Renal cortex interstitium (tissue), 11 donors: Measurements from ENCODE around the gene ARHGEF28. TPM values are rescaled to one million over a fixed set of nuclear protein-coding genes. Genes with fewer than 3 reads are reported as not detected.

Experiments used
- DNase-seq, 11 donors: peaks; one replicate each; pipeline ENCODE4 v3.0.0-alpha.2; 2013; ENCODE audit warnings: low read depth in 9 of 11, low spot score in 4 of 11; ENCODE audit errors: extremely low read depth in 1 of 11
- polyA plus RNA-seq, 3 donors: library from polyadenylated mRNA; unstranded; fragments of 120-200 nt; gene quantifications; one replicate each; pipeline ENCODE4 v1.2.1, GENCODE V29; 2013; ENCODE audit not compliant: insufficient read length in 3 of 3

Gene ARHGEF28
- polyA plus RNA-seq, 3 donors: 40.8 to 70.9 (median 52.7) TPM

GRCh38 chr5:73856997-73857396, 231.0 kb downstream of the ARHGEF28 start:
- DNase-seq: no peak

GRCh38 chr5:73857446-73857845, 231.4 kb downstream of the ARHGEF28 start:
- DNase-seq: no peak

- DNase-seq: no peak
These were observed 232.1 kb downstream of the ARHGEF28 start for GRCh38 chr5:73858054-73858453.

- no peak for DNase-seq
These were observed 232.8 kb downstream of the ARHGEF28 start for GRCh38 chr5:73858776-73859175.

- DNase-seq: no peak
These were observed 233.7 kb downstream of the ARHGEF28 start for GRCh38 chr5:73859696-73860095.

- no peak for DNase-seq
These were observed 235.5 kb downstream of the ARHGEF28 start for GRCh38 chr5:73861313-73861988.

- no peak for DNase-seq
These were observed 236.8 kb downstream of the ARHGEF28 start for GRCh38 chr5:73862796-73863195.

- no peak for DNase-seq
These were observed 237.9 kb downstream of the ARHGEF28 start for GRCh38 chr5:73863876-73864275.

GRCh38 chr5:73865315-73865714, 239.3 kb downstream of the ARHGEF28 start:
- no peak for DNase-seq

GRCh38 chr5:73867345-73868335, 241.6 kb downstream of the ARHGEF28 start:
- DNase-seq: no peak

- DNase-seq: no peak
These were observed 257.6 kb downstream of the ARHGEF28 start for GRCh38 chr5:73883646-73884045.

- no peak for DNase-seq
These were observed 261.7 kb downstream of the ARHGEF28 start for GRCh38 chr5:73887688-73888087.

- DNase-seq: no peak
These were observed 264.6 kb downstream of the ARHGEF28 start for GRCh38 chr5:73890569-73890968.

GRCh38 chr5:73892218-73892617, 266.2 kb downstream of the ARHGEF28 start:
- DNase-seq: no peak

GRCh38 chr5:73892806-73893205, 266.8 kb downstream of the ARHGEF28 start:
- no peak for DNase-seq

- DNase-seq: no peak
These were observed 267.8 kb downstream of the ARHGEF28 start for GRCh38 chr5:73893813-73894212.

- no peak for DNase-seq
These were observed 268.9 kb downstream of the ARHGEF28 start for GRCh38 chr5:73894860-73895259.

GRCh38 chr5:73895471-73895870, 269.5 kb downstream of the ARHGEF28 start:
- no peak for DNase-seq

- DNase-seq: no peak
These were observed 270.1 kb downstream of the ARHGEF28 start for GRCh38 chr5:73896097-73896496.

GRCh38 chr5:73896668-73897067, 270.7 kb downstream of the ARHGEF28 start:
- DNase-seq: no peak
